MM.1S (cell line): ENCODE results near the gene ZP2.

Source experiments
- DNase-seq: peaks from one replicate; pipeline ENCODE4 v3.0.0-alpha.2; 2015
- H2AFZ ChIP-seq: fragments of 300-600 bp; sonication (generic); 2 replicates; pipeline ENCODE4 v1.6.0; 2016; ENCODE audit warnings: antibody characterized with exemption, low read length
- H3F3A ChIP-seq: fragments of 300-600 bp; sonication (generic); 2 replicates; pipeline ENCODE4 v1.6.1; 2016; ENCODE audit warnings: mild to moderate bottlenecking, antibody characterized with exemption, low read length, moderate library complexity, mixed read lengths; ENCODE audit not compliant: insufficient read depth
- H3K27ac ChIP-seq: fragments of 300-600 bp; sonication (generic); 2 replicates; pipeline ENCODE4 v1.5.1; 2016; ENCODE audit warnings: mild to moderate bottlenecking, low read length
- H3K27me3 ChIP-seq: fragments of 300-600 bp; sonication (generic); replicated peaks from 2 replicates; pipeline ENCODE4 v1.6.0; 2016; ENCODE audit warnings: low read length; ENCODE audit not compliant: insufficient read depth
- H3K36me3 ChIP-seq: fragments of 300-600 bp; sonication (generic); replicated peaks from 2 replicates; pipeline ENCODE4 v1.6.1; 2016; ENCODE audit warnings: mild to moderate bottlenecking, low read length, mixed read lengths; ENCODE audit not compliant: insufficient read depth
- H3K4me1 ChIP-seq: fragments of 300-600 bp; sonication (generic); 2 replicates; pipeline ENCODE4 v1.6.1; 2016; ENCODE audit warnings: low read length, mixed read lengths
- H3K4me2 ChIP-seq: fragments of 300-600 bp; sonication (generic); 2 replicates; pipeline ENCODE4 v1.6.0; 2016; ENCODE audit warnings: low read depth, low read length
- H3K4me3 ChIP-seq: fragments of 300-600 bp; sonication (generic); 2 replicates; pipeline ENCODE4 v1.5.1; 2016; ENCODE audit warnings: low read length, mixed read lengths
- H3K79me2 ChIP-seq: fragments of 300-600 bp; sonication (generic); 2 replicates; pipeline ENCODE4 v1.6.1; 2016; ENCODE audit warnings: mixed run types, low read length, mixed read lengths
- H3K9ac ChIP-seq: fragments of 300-600 bp; sonication (generic); 2 replicates; pipeline ENCODE4 v1.6.1; 2016; ENCODE audit warnings: low read length, mixed read lengths
- H3K9me2 ChIP-seq: fragments of 300-600 bp; sonication (generic); replicated peaks from 2 replicates; pipeline ENCODE4 v1.6.1; 2016; ENCODE audit warnings: mild to moderate bottlenecking, low read length, mixed read lengths; ENCODE audit not compliant: insufficient read depth
- H3K9me3 ChIP-seq: fragments of 300-600 bp; sonication (generic); replicated peaks from 2 replicates; pipeline ENCODE4 v1.6.1; 2016; ENCODE audit warnings: mild to moderate bottlenecking, low read length, mixed read lengths; ENCODE audit not compliant: insufficient read depth
- H4K20me1 ChIP-seq: fragments of 300-600 bp; sonication (generic); 2 replicates; pipeline ENCODE4 v1.6.1; 2016; ENCODE audit warnings: mild to moderate bottlenecking, low read length, moderate library complexity, mixed read lengths; ENCODE audit not compliant: insufficient read depth
- CTCF ChIP-seq: fragments of 300-600 bp; sonication (generic); IDR thresholded peaks from 2 replicates; pipeline ENCODE4 v1.5.1; 2016; ENCODE audit warnings: antibody characterized with exemption, low read length, mixed read lengths
- EZH2 ChIP-seq: fragments of 300-600 bp; sonication (generic); optimal IDR thresholded peaks from 2 replicates; pipeline ENCODE3; 2017; ENCODE audit warnings: low read depth, mild to moderate bottlenecking, antibody characterized with exemption, low read length, mixed read lengths
- EZH2phosphoT487 ChIP-seq: fragments of 300-600 bp; sonication (generic); IDR thresholded peaks from 2 replicates; pipeline ENCODE4 v1.6.1; 2018; ENCODE audit warnings: antibody characterized with exemption, low read length

Gene ZP2

GRCh38 chr16:21242756-21243155, 31.4 kb upstream of the ZP2 start:
- Histone ChIP-seq H3K9ac (no peak overlapping the region), H4K20me1 (no peaks in the 10 kb centered on the region), H3K9me3 (no peaks in the 10 kb centered on the region), H3K4me1 (no peaks in the 10 kb centered on the region), H3K9me2 (no peaks in the 10 kb centered on the region), H3K4me2 (no peak overlapping the region), H3K4me3 (no peak overlapping the region), H3K27ac (no peak overlapping the region), H3K79me2 (no peaks in the 10 kb centered on the region), H3K27me3 (no peaks in the 10 kb centered on the region), H3K36me3 (no peaks in the 10 kb centered on the region), H2AFZ (no peak overlapping the region), H3F3A (no peaks in the 10 kb centered on the region)
- DNase-seq = no peak
- no peak for TF ChIP-seq EZH2phosphoT487
- TF ChIP-seq CTCF = no peak
- TF ChIP-seq EZH2 = no peak

DNA sequence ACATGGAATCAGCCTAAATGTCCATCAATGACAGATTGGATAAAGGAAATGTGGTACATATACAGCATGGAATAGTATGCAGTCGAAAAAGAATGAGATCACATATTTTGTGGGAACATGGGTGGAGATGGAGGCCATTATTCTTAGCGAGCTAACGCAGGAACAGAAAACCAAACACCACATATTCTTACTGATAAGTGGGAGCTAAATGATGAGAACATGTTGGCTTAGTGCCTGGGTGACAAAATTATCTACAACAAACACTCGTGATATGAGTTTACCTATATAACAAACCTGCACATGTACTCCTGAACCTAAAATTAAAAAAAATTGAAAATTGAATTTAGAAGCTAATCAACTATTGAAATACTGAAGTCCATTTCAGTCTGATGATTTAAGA, 28.3 kb upstream of the ZP2 start:
- Histone ChIP-seq H3K27me3 (no peaks in the 10 kb centered on the region), H3F3A (no peaks in the 10 kb centered on the region), H3K27ac (no peak overlapping the region), H3K4me1 (no peaks in the 10 kb centered on the region), H3K4me2 (no peak overlapping the region), H4K20me1 (no peaks in the 10 kb centered on the region), H3K9me3 (no peaks in the 10 kb centered on the region), H3K4me3 (no peak overlapping the region), H3K36me3 (no peaks in the 10 kb centered on the region), H3K9ac (no peak overlapping the region), H2AFZ (no peak overlapping the region), H3K79me2 (no peaks in the 10 kb centered on the region), H3K9me2 (no peaks in the 10 kb centered on the region)
- DNase-seq = no peak
- no peak for TF ChIP-seq EZH2phosphoT487
- TF ChIP-seq EZH2 = no peak
- TF ChIP-seq CTCF = no peak

GRCh38 chr16:21236831-21237230, 25.5 kb upstream of the ZP2 start:
- H3K9me3 ChIP-seq = no peaks in the 10 kb centered on the region

More at GRCh38 chr16:21236831-21237230, 25.5 kb upstream of the ZP2 start:
- H3K36me3 ChIP-seq = no peaks in the 10 kb centered on the region
- TF ChIP-seq EZH2 (no peak), EZH2phosphoT487 (no peak), CTCF (no peak)
- H4K20me1 ChIP-seq = no peaks in the 10 kb centered on the region
- no peak overlapping the region for H3K27ac ChIP-seq
- no peaks in the 10 kb centered on the region for H3K4me1 ChIP-seq
- H3K9ac ChIP-seq = no peak overlapping the region
- no peaks in the 10 kb centered on the region for H3K27me3 ChIP-seq
- H3K79me2 ChIP-seq = no peaks in the 10 kb centered on the region
- H3K4me3 ChIP-seq = no peak overlapping the region
- no peak overlapping the region for H2AFZ ChIP-seq
- no peaks in the 10 kb centered on the region for H3K9me2 ChIP-seq
- no peak overlapping the region for H3K4me2 ChIP-seq
- DNase-seq = no peak
- H3F3A ChIP-seq = no peaks in the 10 kb centered on the region
